Body of pancreas (tissue), 4 donors: ENCODE data around the gene FGF12. TPM values are rescaled to one million over a fixed set of nuclear protein-coding genes. Genes with fewer than 3 reads are reported as not detected.
"Not testable (repeated sequence)": the region's sequence is repeated elsewhere in the genome, so short reads cannot be mapped to it uniquely, and the experiment has no call there.

ENCODE experiments used
- ATAC-seq: fragments of 150-250 bp; one replicate; pipeline ENCODE4 v1.9.1; 2016
- DNase-seq, 4 donors: peaks; one replicate each; pipeline ENCODE4 v3.0.0-alpha.2; 2019
- H3K27ac ChIP-seq, 4 donors: fragments of 200-600 bp; sonication (generic); 1 replicate in 3 of 4; 2 replicates in 1 of 4; pipeline versions ENCODE4 v1.5.1 to v1.6.1; 2016 to 2019; ENCODE audit warnings: mild to moderate bottlenecking in 1 of 4, mixed read lengths in 1 of 4, moderate library complexity in 1 of 4
- H3K27me3 ChIP-seq, 2 donors: fragments of 200-600 bp; sonication (generic); one replicate each; pipeline ENCODE4 v1.6.0; 2016; ENCODE audit warnings: mild to moderate bottlenecking in 1 of 2
- H3K36me3 ChIP-seq, 2 donors: fragments of 200-600 bp; sonication (generic); replicated peaks in 1 of 2; 2 replicates each; pipeline ENCODE4 v1.5.1; 2016; ENCODE audit warnings: low read depth in 2 of 2; ENCODE audit not compliant: insufficient read depth in 1 of 2
- H3K4me1 ChIP-seq: fragments of 200-600 bp; sonication (generic); one replicate; pipeline ENCODE4 v1.6.0; 2016
- H3K4me3 ChIP-seq, 2 donors: fragments of 200-600 bp; sonication (generic); 1 replicate in 1 of 2; 2 replicates in 1 of 2; pipeline ENCODE4 v1.5.1; 2016 to 2019
- H3K9me3 ChIP-seq, 3 donors: fragments of 200-600 bp; sonication (generic); 1 replicate in 2 of 3; 2 replicates in 1 of 3; pipeline ENCODE4 v1.5.1; 2016
- POLR2A ChIP-seq, 3 donors: fragments of 450-650 bp; IDR thresholded peaks; one replicate each; pipeline ENCODE4 v1.6.1; 2016; ENCODE audit warnings: antibody characterized with exemption in 3 of 3, mild to moderate bottlenecking in 2 of 3
- WGBS, 2 donors: methylation state at CpG; one replicate each; pipeline ENCODE4 v1.1.5; 2017; 5-methylcytosine and 5-hydroxymethylcytosine counted together
- intact Hi-C: fragments of 100-400 bp; cut with DNase I; formaldehyde crosslinking; loops from one replicate; pipeline ENCODE4 v1.15.1; 2023
- total RNA-seq, 2 donors: library from RNA; depleted of rRNA; stranded (reverse); fragments of >200 nt; gene quantifications; one replicate each; pipeline ENCODE4 v1.1.0, GENCODE V29; 2016
- TF ChIP-seq, protein P1 (sequence below), 7 experiments: fragments of 450-650 bp in 4 of 7; fragments of 200-600 bp in 3 of 7; sonication (generic) in 3 of 7; IDR thresholded peaks; one replicate each; pipeline ENCODE4 v1.5.1; 2016 to 2019; ENCODE audit warnings: antibody characterized with exemption in 7 of 7

FGF12 gene
- total RNA-seq, 2 donors from 2014 or later, result 0.99 to 2.3 TPM

DNA sequence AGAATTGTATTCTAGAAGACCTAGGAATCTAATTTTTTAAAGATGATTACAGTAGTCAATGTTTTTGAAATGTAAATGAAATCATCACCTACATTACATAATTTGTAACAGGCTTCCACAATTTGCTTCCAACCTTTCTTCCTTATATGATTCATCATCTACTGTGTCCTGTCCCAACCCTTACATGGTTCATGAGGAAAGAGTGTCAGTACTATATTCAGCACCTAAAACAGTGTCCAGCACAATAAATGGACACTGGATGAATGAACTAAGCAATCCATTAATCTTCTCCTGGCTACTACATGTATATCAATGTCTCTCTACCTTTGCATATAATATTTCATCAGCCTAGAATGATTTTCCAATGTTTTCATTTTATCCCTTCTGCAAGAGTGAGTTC lies 12.2 kb downstream of the FGF12 start:
- H3K4me3 ChIP-seq, result no peak overlapping the region
- DNase-seq, result no peak
- H3K27me3 ChIP-seq, result no peaks in the 10 kb centered on the region
- TF ChIP-seq, protein P1, sequence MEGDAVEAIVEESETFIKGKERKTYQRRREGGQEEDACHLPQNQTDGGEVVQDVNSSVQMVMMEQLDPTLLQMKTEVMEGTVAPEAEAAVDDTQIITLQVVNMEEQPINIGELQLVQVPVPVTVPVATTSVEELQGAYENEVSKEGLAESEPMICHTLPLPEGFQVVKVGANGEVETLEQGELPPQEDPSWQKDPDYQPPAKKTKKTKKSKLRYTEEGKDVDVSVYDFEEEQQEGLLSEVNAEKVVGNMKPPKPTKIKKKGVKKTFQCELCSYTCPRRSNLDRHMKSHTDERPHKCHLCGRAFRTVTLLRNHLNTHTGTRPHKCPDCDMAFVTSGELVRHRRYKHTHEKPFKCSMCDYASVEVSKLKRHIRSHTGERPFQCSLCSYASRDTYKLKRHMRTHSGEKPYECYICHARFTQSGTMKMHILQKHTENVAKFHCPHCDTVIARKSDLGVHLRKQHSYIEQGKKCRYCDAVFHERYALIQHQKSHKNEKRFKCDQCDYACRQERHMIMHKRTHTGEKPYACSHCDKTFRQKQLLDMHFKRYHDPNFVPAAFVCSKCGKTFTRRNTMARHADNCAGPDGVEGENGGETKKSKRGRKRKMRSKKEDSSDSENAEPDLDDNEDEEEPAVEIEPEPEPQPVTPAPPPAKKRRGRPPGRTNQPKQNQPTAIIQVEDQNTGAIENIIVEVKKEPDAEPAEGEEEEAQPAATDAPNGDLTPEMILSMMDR (IDR thresholded peaks at IDR 0.05), result no peak
- TF ChIP-seq POLR2A (IDR thresholded peaks at IDR 0.05), result no peak
- intact Hi-C loops, result no loop called here
- no peaks in the 10 kb centered on the region for H3K4me1 ChIP-seq
- H3K27ac ChIP-seq, result no peak overlapping the region
- H3K9me3 ChIP-seq, result no peaks in the 10 kb centered on the region
- no peaks in the 10 kb centered on the region for H3K36me3 ChIP-seq
- no peak for ATAC-seq

GRCh38 chr3:192711126-192711525 lies 16.2 kb downstream of the FGF12 start:
- H3K4me1 ChIP-seq, H3K36me3 ChIP-seq, H3K9me3 ChIP-seq, intact Hi-C loops, ATAC-seq, H3K27me3 ChIP-seq, H3K27ac ChIP-seq, DNase-seq, H3K4me3 ChIP-seq: not testable (repeated sequence)
- 86 to 90% methylated on average over 18 of the region's 22 CpGs for WGBS, 2 donors

DNA sequence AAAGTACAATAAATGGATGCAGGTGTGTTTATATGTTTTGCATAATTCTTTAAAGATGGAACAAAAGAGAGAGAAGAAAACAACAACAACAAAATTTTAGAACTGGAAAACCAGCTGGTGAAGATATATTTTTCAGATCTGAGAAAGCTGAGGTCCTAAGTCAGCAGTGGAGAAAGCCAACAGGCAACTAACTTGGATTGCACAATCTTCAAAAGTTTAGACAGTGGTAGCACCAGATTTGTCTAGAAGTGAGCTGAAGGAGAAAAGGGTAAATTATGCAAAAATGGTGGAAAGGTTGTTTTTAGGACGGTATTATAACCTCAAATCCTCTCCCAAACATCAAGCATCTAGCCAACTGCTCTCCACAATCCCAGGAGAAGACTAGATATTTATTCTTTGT lies 17.0 kb downstream of the FGF12 start:
- DNase-seq (no peak), ATAC-seq (no peak)
- intact Hi-C loops, result no loop called here
- Histone ChIP-seq H3K36me3 (no peaks in the 10 kb centered on the region), H3K4me1 (no peaks in the 10 kb centered on the region), H3K27me3 (no peaks in the 10 kb centered on the region), H3K9me3 (no peaks in the 10 kb centered on the region), H3K27ac (no peak overlapping the region), H3K4me3 (no peak overlapping the region)
- TF ChIP-seq, protein P1 (IDR thresholded peaks at IDR 0.05), result no peak
- TF ChIP-seq POLR2A (IDR thresholded peaks at IDR 0.05), result no peak
- WGBS, 2 donors, result 14 to 43% methylated on average over 1 of the region's 1 CpG

GRCh38 chr3:192706272-192706671 lies 21.1 kb downstream of the FGF12 start:
- no peak for DNase-seq
- ATAC-seq, result no peak
- TF ChIP-seq, protein P1 (IDR thresholded peaks at IDR 0.05), result no peak
- TF ChIP-seq POLR2A (IDR thresholded peaks at IDR 0.05), result no peak
- Histone ChIP-seq H3K27ac (no peak overlapping the region), H3K9me3 (no peaks in the 10 kb centered on the region), H3K4me3 (no peak overlapping the region), H3K27me3 (no peaks in the 10 kb centered on the region), H3K4me1 (no peaks in the 10 kb centered on the region), H3K36me3 (no peaks in the 10 kb centered on the region)
- intact Hi-C loops, result no loop called here
- WGBS, 2 donors, result 89 to 91% methylated on average over 13 of the region's 13 CpGs

DNA sequence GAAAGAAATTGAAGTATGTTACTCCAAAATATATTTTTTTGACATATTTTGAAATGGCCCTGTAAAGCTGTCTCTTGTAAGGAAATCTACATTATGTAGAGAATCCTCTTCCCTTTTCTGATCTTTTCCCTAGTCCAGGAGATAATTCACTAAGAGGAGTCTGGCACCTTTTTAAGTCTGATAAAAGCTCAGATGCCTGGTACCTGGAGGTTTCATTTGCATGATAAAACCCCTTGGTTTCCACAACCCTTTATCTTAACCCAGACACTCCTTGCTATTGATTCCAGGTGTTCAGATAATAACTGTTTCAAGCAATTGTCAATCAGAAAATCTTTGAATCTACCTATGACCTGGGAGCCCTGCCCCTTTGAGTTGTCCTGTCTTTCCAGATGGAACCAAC lies 26.5 kb downstream of the FGF12 start:
- intact Hi-C loops, result no loop called here
- no peak overlapping the region for H3K4me3 ChIP-seq
- no peaks in the 10 kb centered on the region for H3K9me3 ChIP-seq
- no peaks in the 10 kb centered on the region for H3K36me3 ChIP-seq
- no peaks in the 10 kb centered on the region for H3K27me3 ChIP-seq
- no peak overlapping the region for H3K27ac ChIP-seq
- H3K4me1 ChIP-seq, result no peaks in the 10 kb centered on the region
- DNase-seq (no peak), ATAC-seq (no peak)
- TF ChIP-seq POLR2A (IDR thresholded peaks at IDR 0.05), result no peak
- TF ChIP-seq, protein P1 (IDR thresholded peaks at IDR 0.05), result no peak
